Glutamatergic neuron (in vitro differentiated cells): ENCODE data around the gene CACNA1I. TPM values are rescaled to one million over a fixed set of nuclear protein-coding genes. Genes with fewer than 3 reads are reported as not detected.

ENCODE experiments used
- DNase-seq: peaks from one replicate; pipeline ENCODE4 v3.0.0; 2022
- H3K27ac Mint-ChIP-seq: one replicate; pipeline ENCODE4 v1.8.0; 2020; ENCODE audit warnings: mild to moderate bottlenecking, mixed read lengths, inconsistent platforms; ENCODE audit not compliant: unreplicated experiment
- H3K27me3 Mint-ChIP-seq: one replicate; pipeline ENCODE4 v1.8.0; 2020; ENCODE audit warnings: mild to moderate bottlenecking, moderate library complexity, mixed read lengths, inconsistent platforms; ENCODE audit not compliant: unreplicated experiment
- H3K36me3 Mint-ChIP-seq: one replicate; pipeline ENCODE4 v1.8.0; 2020; ENCODE audit warnings: mild to moderate bottlenecking, mixed read lengths, inconsistent platforms; ENCODE audit not compliant: unreplicated experiment
- H3K4me1 Mint-ChIP-seq: one replicate; pipeline ENCODE4 v1.8.0; 2020; ENCODE audit warnings: mild to moderate bottlenecking, low read depth, mixed read lengths, inconsistent platforms; ENCODE audit not compliant: unreplicated experiment
- H3K4me3 Mint-ChIP-seq: one replicate; pipeline ENCODE4 v1.8.0; 2020; ENCODE audit warnings: mild to moderate bottlenecking, mixed read lengths, inconsistent platforms; ENCODE audit not compliant: unreplicated experiment
- H3K9me3 Mint-ChIP-seq: one replicate; pipeline ENCODE4 v1.8.0; 2020; ENCODE audit warnings: mild to moderate bottlenecking, moderate library complexity, mixed read lengths, inconsistent platforms; ENCODE audit not compliant: unreplicated experiment
- CTCF ChIP-seq: fragments of 200-600 bp; sonication (generic); IDR thresholded peaks from one replicate; pipeline ENCODE4 v1.5.0; 2021; ENCODE audit not compliant: partially characterized antibody, unreplicated experiment
- total RNA-seq: library from RNA; stranded (reverse); fragmentation: NEBNext Ultra II Directional; extraction: Animal tissue kit (Norgen Biotek cat#: 25700); gene quantifications from one replicate; pipeline ENCODE4 v1.2.1, GENCODE V29; 2021; ENCODE audit not compliant: unreplicated experiment

The CACNA1I gene
- total RNA-seq, 1 donor from 2014 or later = 0.12 TPM

- H3K9me3 Mint-ChIP-seq = peaks cover 5% of the 10 kb centered on the region
- TF ChIP-seq CTCF = no peak
- no peaks in the 10 kb centered on the region for H3K36me3 Mint-ChIP-seq
- H3K27me3 Mint-ChIP-seq = peaks cover 5% of the 10 kb centered on the region
- H3K4me1 Mint-ChIP-seq = peaks cover 10% of the 10 kb centered on the region
- H3K4me3 Mint-ChIP-seq = no peak overlapping the region
- no peak overlapping the region for H3K27ac Mint-ChIP-seq
- no peak for DNase-seq
Measured at GRCh38 chr22:39574779-39575551, 4.4 kb downstream of the CACNA1I start.

GRCh38 chr22:39575552-39575825 lies 4.9 kb downstream of the CACNA1I start:
- Mint-ChIP-seq H3K27me3 (peaks cover 5% of the 10 kb centered on the region), H3K27ac (no peak overlapping the region), H3K4me1 (peaks cover 10% of the 10 kb centered on the region), H3K36me3 (no peaks in the 10 kb centered on the region), H3K9me3 (peaks cover 5% of the 10 kb centered on the region), H3K4me3 (no peak overlapping the region)
- DNase-seq = no peak
- TF ChIP-seq CTCF = no peak

- DNase-seq = no peak
- Mint-ChIP-seq H3K36me3 (no peaks in the 10 kb centered on the region), H3K4me1 (peaks cover 10% of the 10 kb centered on the region), H3K27me3 (peaks cover 5% of the 10 kb centered on the region), H3K27ac (no peak overlapping the region), H3K9me3 (peaks cover 5% of the 10 kb centered on the region), H3K4me3 (no peak overlapping the region)
- TF ChIP-seq CTCF = no peak
Measured at GRCh38 chr22:39576027-39576426, 5.5 kb downstream of the CACNA1I start.

- Mint-ChIP-seq H3K9me3 (peaks cover 5% of the 10 kb centered on the region), H3K27me3 (peaks cover 7% of the 10 kb centered on the region), H3K4me1 (peaks cover 10% of the 10 kb centered on the region), H3K27ac (peak overlapping the region; percentile 22), H3K36me3 (no peaks in the 10 kb centered on the region), H3K4me3 (no peak overlapping the region)
- no peak for TF ChIP-seq CTCF
- DNase-seq = no peak
Measured at GRCh38 chr22:39577366-39577765, 6.8 kb downstream of the CACNA1I start.

GRCh38 chr22:39577900-39578299 lies 7.3 kb downstream of the CACNA1I start:
- Mint-ChIP-seq H3K9me3 (peaks cover 8% of the 10 kb centered on the region), H3K4me3 (no peak overlapping the region), H3K27ac (peak overlapping the region; percentile 95), H3K27me3 (peaks cover 9% of the 10 kb centered on the region), H3K4me1 (peaks cover 10% of the 10 kb centered on the region), H3K36me3 (peaks cover 1% of the 10 kb centered on the region)
- DNase-seq = no peak
- no peak for TF ChIP-seq CTCF
